HEK293 (cell line): ENCODE measurements around the gene LCE2A.

Experiments used
- CTCF ChIP-seq: fragments of 450-650 bp; formaldehyde crosslinking; IDR thresholded peaks from 2 replicates; pipeline ENCODE4 v1.5.1; 2016; ENCODE audit warnings: missing biosample characterization, missing genetic modification characterization
- GLIS2 ChIP-seq: fragments of 450-650 bp; formaldehyde crosslinking; IDR thresholded peaks from 2 replicates; pipeline ENCODE4 v1.5.1; 2016; ENCODE audit warnings: missing biosample characterization, missing genetic modification characterization
- ZBTB7A ChIP-seq: fragments of 450-650 bp; formaldehyde crosslinking; IDR thresholded peaks from 2 replicates; pipeline ENCODE4 v1.5.1; 2016; ENCODE audit warnings: low read depth, missing biosample characterization, missing genetic modification characterization
- ZEB2 ChIP-seq: fragments of 450-650 bp; formaldehyde crosslinking; IDR thresholded peaks from 2 replicates; pipeline ENCODE4 v1.5.1; 2016; ENCODE audit warnings: missing biosample characterization, missing genetic modification characterization
- ZNF23 ChIP-seq: fragments of 450-650 bp; formaldehyde crosslinking; IDR thresholded peaks from 2 replicates; pipeline ENCODE4 v1.5.1; 2016; ENCODE audit warnings: missing biosample characterization, missing genetic modification characterization, borderline replicate concordance
- ZNF530 ChIP-seq: fragments of 450-650 bp; formaldehyde crosslinking; IDR thresholded peaks from 2 replicates; pipeline ENCODE4 v1.5.1; 2016; ENCODE audit warnings: low read depth, missing biosample characterization, missing genetic modification characterization

DNA sequence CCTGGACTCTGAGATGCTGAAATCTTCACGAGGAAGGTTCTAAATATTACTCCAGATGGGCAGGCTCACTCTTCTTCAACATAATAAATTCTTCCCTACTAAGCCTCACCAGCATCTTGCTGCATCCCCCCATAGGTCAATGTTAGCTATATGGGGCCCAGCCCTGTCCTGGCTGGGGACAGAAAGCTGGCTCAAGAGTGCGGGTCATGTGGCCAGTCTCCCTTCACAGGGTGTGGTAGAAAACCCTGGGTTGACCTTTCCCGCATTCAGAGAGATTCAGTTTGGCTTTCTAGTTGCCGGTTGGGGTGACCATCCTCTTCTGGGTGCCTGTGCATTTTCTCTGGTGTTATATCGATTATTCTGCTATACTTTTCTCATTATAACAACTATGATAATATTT is 39.9 kb downstream of the LCE2A start:
- TF ChIP-seq CTCF (tag by site-specific recombination) (no peak), ZNF530 (tag by site-specific recombination) (no peak), ZEB2 (no peak), ZNF23 (tag by site-specific recombination) (no peak), GLIS2 (no peak), ZBTB7A (tag by site-specific recombination) (no peak)
